PC-9 (cell line): ENCODE data around the gene LRFN2. TPM values are rescaled to one million over a fixed set of nuclear protein-coding genes. Genes with fewer than 3 reads are reported as not detected.

Source experiments
- BruUV-seq: library from RNA; stranded (reverse); fragments of 400-500 nt; replicated peaks from 2 replicates; lab custom pipeline; 2021; lab: Mats Ljungman, UMichigan
- CTCF ChIA-PET: fragments of 300-600 bp; sonication (Branson Sonifier 250); formaldehyde crosslinking; loops from one replicate; lab custom pipeline; 2022; ENCODE audit warnings: antibody characterized with exemption; lab: Charles Lee
- POLR2A ChIA-PET: fragments of 300-600 bp; sonication (Branson Sonifier 250); formaldehyde crosslinking; loops from one replicate; lab custom pipeline; 2022; ENCODE audit warnings: antibody characterized with exemption; ENCODE audit not compliant: unreplicated experiment; lab: Charles Lee
- DNase-seq, 2 experiments: peaks; one replicate each; pipeline versions ENCODE4 v3.0.0 to v3.0.0-alpha.2; 2015 to 2022; ENCODE audit warnings: mixed read lengths in 1 of 2
- H2AFZ ChIP-seq: fragments of 200-600 bp; sonication (generic); 2 replicates; pipeline ENCODE4 v1.8.1; 2017; ENCODE audit warnings: antibody characterized with exemption
- H3F3A ChIP-seq: fragments of 200-600 bp; sonication (generic); 2 replicates; pipeline ENCODE4 v1.8.1; 2017; ENCODE audit warnings: antibody characterized with exemption, mild to moderate bottlenecking, low read depth; ENCODE audit not compliant: insufficient read depth
- H3K27ac ChIP-seq: fragments of 200-600 bp; sonication (generic); 2 replicates; pipeline ENCODE4 v1.6.1; 2016; ENCODE audit warnings: mixed run types
- H3K27me3 ChIP-seq: fragments of 200-600 bp; sonication (generic); 2 replicates; pipeline ENCODE4 v1.6.1; 2016; ENCODE audit warnings: low read depth, mixed run types; ENCODE audit not compliant: insufficient read depth
- H3K36me3 ChIP-seq: fragments of 200-600 bp; sonication (generic); 2 replicates; pipeline ENCODE4 v1.6.1; 2016; ENCODE audit warnings: low read depth, mixed run types
- H3K4me1 ChIP-seq: fragments of 200-600 bp; sonication (generic); replicated peaks from 2 replicates; pipeline ENCODE4 v1.6.1; 2016; ENCODE audit warnings: mixed run types; ENCODE audit not compliant: insufficient read depth
- H3K4me2 ChIP-seq: fragments of 200-600 bp; sonication (generic); 2 replicates; pipeline ENCODE4 v1.6.1; 2017; ENCODE audit warnings: mixed run types
- H3K4me3 ChIP-seq: fragments of 200-600 bp; sonication (generic); 2 replicates; pipeline ENCODE4 v1.6.1; 2016; ENCODE audit warnings: mixed run types
- H3K79me2 ChIP-seq: fragments of 200-600 bp; sonication (generic); 2 replicates; pipeline ENCODE4 v1.6.1; 2017; ENCODE audit warnings: low read depth, mixed run types
- H3K9me2 ChIP-seq: fragments of 200-600 bp; sonication (generic); 2 replicates; pipeline ENCODE4 v1.8.1; 2017; ENCODE audit warnings: mild to moderate bottlenecking; ENCODE audit not compliant: insufficient read depth
- H3K9me3 ChIP-seq: fragments of 200-600 bp; sonication (generic); 2 replicates; pipeline ENCODE4 v1.8.1; 2016; ENCODE audit warnings: low read depth; ENCODE audit not compliant: insufficient read depth
- H4K20me1 ChIP-seq: fragments of 200-600 bp; sonication (generic); 2 replicates; pipeline ENCODE4 v1.8.1; 2017; ENCODE audit not compliant: insufficient read depth
- EZH2 ChIP-seq: fragments of 200-600 bp; sonication (generic); IDR thresholded peaks from 2 replicates; pipeline ENCODE4 v1.8.0; 2017; ENCODE audit warnings: antibody characterized with exemption, low read depth
- intact Hi-C: fragments of 100-400 bp; cut with micrococcal nuclease; formaldehyde crosslinking; loops from one replicate; pipeline ENCODE4 v1.10.0; 2022; ENCODE audit not compliant: unreplicated experiment
- total RNA-seq: library from RNA; stranded (reverse); gene quantifications from 2 replicates; pipeline ENCODE4 v1.2.3, GENCODE V29; 2021
- TF ChIP-seq, protein P1 (sequence below): fragments of 200-600 bp; sonication (generic); conservative IDR thresholded peaks from 2 replicates; pipeline ENCODE4 v1.6.1; 2017; ENCODE audit warnings: mixed run types, antibody characterized with exemption, mild to moderate bottlenecking, moderate library complexity

The LRFN2 gene
- total RNA-seq, 1 experiment from 2014 or later: not detected

DNA sequence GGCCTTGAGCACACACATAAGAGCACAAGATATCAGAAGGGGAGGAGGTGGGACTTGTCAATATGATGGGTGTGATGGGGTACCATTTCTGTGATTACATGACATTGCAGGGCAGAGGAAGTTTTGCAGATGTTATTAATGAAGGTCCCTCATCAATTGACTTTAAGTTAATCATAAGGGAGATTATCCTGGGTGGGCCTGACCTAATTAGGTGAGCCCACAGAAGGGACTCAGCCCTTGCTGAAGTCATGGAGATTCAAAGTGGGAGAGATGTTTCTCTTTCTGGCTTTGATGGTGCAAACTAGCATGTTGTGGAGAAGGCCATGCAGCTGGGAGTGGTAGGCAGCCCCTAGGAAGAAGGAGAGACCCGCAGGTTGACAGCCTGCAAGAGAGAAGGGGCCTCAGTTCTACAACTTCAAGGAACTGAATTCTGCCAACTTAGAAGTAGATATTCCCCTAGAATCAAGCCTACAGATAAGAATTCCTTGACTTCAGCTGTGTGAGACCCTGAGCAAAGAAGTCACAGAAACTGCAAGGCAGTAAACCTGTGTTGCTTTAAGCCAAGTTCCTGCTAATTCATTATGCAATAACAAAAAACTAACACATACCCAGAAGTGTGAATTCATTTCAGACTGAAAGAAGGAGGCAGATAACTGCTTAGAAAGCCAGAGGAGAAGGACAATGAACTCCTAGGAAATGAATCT is 131.3 kb downstream of the LRFN2 start:
- TF ChIP-seq, protein P1, sequence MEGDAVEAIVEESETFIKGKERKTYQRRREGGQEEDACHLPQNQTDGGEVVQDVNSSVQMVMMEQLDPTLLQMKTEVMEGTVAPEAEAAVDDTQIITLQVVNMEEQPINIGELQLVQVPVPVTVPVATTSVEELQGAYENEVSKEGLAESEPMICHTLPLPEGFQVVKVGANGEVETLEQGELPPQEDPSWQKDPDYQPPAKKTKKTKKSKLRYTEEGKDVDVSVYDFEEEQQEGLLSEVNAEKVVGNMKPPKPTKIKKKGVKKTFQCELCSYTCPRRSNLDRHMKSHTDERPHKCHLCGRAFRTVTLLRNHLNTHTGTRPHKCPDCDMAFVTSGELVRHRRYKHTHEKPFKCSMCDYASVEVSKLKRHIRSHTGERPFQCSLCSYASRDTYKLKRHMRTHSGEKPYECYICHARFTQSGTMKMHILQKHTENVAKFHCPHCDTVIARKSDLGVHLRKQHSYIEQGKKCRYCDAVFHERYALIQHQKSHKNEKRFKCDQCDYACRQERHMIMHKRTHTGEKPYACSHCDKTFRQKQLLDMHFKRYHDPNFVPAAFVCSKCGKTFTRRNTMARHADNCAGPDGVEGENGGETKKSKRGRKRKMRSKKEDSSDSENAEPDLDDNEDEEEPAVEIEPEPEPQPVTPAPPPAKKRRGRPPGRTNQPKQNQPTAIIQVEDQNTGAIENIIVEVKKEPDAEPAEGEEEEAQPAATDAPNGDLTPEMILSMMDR: no peak
- CTCF ChIA-PET: no interaction called here
- Histone ChIP-seq H3K27ac (no peak overlapping the region), H3K79me2 (no peaks in the 10 kb centered on the region), H3K4me3 (no peak overlapping the region), H3F3A (no peaks in the 10 kb centered on the region), H3K4me2 (no peak overlapping the region), H4K20me1 (no peaks in the 10 kb centered on the region), H3K9me3 (no peaks in the 10 kb centered on the region), H3K36me3 (no peaks in the 10 kb centered on the region), H3K4me1 (no peaks in the 10 kb centered on the region), H3K27me3 (peaks cover 9% of the 10 kb centered on the region), H3K9me2 (no peaks in the 10 kb centered on the region), H2AFZ (no peak overlapping the region)
- no TSS peak for BruUV-seq
- POLR2A ChIA-PET: no interaction called here
- DNase-seq: no peak
- intact Hi-C loops: no loop called here

DNA sequence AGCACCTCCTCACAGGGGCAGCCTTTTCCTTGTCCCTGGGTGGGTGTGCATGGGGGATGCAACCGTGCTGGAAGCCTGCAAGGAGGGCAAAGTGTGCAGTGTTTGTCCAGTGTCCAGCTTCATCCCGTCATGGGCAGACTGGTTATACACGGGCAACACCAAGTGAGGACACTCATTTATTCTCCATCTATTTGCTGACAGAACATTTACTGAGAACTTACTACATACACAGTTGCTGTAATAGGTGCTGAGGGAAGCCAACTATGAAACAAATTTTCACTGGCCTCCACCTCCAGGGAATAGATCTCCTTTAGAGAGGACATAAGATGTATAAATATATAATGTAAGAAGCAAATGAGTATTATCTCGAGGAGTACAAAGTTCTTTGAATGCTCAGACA is 136.7 kb downstream of the LRFN2 start:
- Histone ChIP-seq H3K79me2 (no peaks in the 10 kb centered on the region), H3K27me3 (no peaks in the 10 kb centered on the region), H3K4me3 (no peak overlapping the region), H4K20me1 (no peaks in the 10 kb centered on the region), H3K4me1 (no peaks in the 10 kb centered on the region), H2AFZ (no peak overlapping the region), H3K9me3 (no peaks in the 10 kb centered on the region), H3K4me2 (no peak overlapping the region), H3K36me3 (no peaks in the 10 kb centered on the region), H3F3A (no peaks in the 10 kb centered on the region), H3K27ac (no peak overlapping the region), H3K9me2 (no peaks in the 10 kb centered on the region)
- TF ChIP-seq, protein P1: no peak
- no peak for TF ChIP-seq EZH2
- CTCF ChIA-PET: no interaction called here
- intact Hi-C loops: no loop called here
- BruUV-seq: no TSS peak
- POLR2A ChIA-PET: no interaction called here
- no peak for DNase-seq

- no peaks in the 10 kb centered on the region for H3K36me3 ChIP-seq
- no peak for DNase-seq
- H4K20me1 ChIP-seq: no peaks in the 10 kb centered on the region
- no peak overlapping the region for H3K4me3 ChIP-seq
- H3K9me3 ChIP-seq: no peaks in the 10 kb centered on the region
- H3K27me3 ChIP-seq: peaks cover 31% of the 10 kb centered on the region
- ChIA-PET POLR2A (no interaction called here), CTCF (no interaction called here)
- H3K27ac ChIP-seq: no peak overlapping the region
- no peaks in the 10 kb centered on the region for H3K4me1 ChIP-seq
- no TSS peak for BruUV-seq
- intact Hi-C loops: no loop called here
- H3K79me2 ChIP-seq: no peaks in the 10 kb centered on the region
- no peaks in the 10 kb centered on the region for H3K9me2 ChIP-seq
- no peaks in the 10 kb centered on the region for H3F3A ChIP-seq
- H2AFZ ChIP-seq: no peak overlapping the region
- H3K4me2 ChIP-seq: no peak overlapping the region
- no peak for TF ChIP-seq EZH2
- TF ChIP-seq, protein P1: no peak
Measured at GRCh38 chr6:40444811-40445210, 142.4 kb downstream of the LRFN2 start.
